HCT116 (cell line): Measurements from ENCODE around the gene NEK6. TPM values are rescaled to one million over a fixed set of nuclear protein-coding genes. Genes with fewer than 3 reads are reported as not detected.

Source experiments
- ATAC-seq: fragments of 200-7000 bp; cut with Tn5 transposase; 2 replicates; pipeline ENCODE4 v1.9.1; 2020; ENCODE audit warnings: mild to moderate bottlenecking, moderate library complexity
- BruUV-seq: library from RNA; stranded (reverse); fragments of 400-500 nt; replicated peaks from 2 replicates; lab custom pipeline; 2021; lab: Mats Ljungman, UMichigan
- CTCF ChIA-PET: fragments of 300-600 bp; sonication (Branson Sonifier 250); formaldehyde crosslinking; loops from one replicate; lab custom pipeline; 2021; ENCODE audit warnings: antibody characterized with exemption; lab: Charles Lee
- POLR2A ChIA-PET: fragments of 300-600, 350-600 bp; sonication (Branson Sonifier 250); formaldehyde crosslinking; loops from one replicate; lab custom pipeline; 2021; ENCODE audit warnings: antibody characterized with exemption; lab: Charles Lee
- RAD21 ChIA-PET, 2 experiments: fragments of 300-600 bp; sonication (Branson Sonifier 250); formaldehyde crosslinking; loops; one replicate each; lab custom pipeline; 2023; ENCODE audit warnings: low total read pairs in 2 of 2; ENCODE audit not compliant: uncharacterized antibody in 2 of 2, unreplicated experiment in 2 of 2, low non-redundant PET in 1 of 2; lab: Charles Lee
- DNase-seq: peaks from one replicate; pipeline ENCODE4 v3.0.0-alpha.2; 2010; ENCODE audit warnings: low read depth, low spot score
- H2AFZ ChIP-seq: fragments of 200-600 bp; shearing (Covaris generic), sonication (generic); 2 replicates; pipeline ENCODE4 v1.6.1; 2017; ENCODE audit warnings: low read depth, mixed run types, mixed read lengths, antibody characterized with exemption, low read length; ENCODE audit not compliant: poor library complexity, severe bottlenecking
- H3K27ac ChIP-seq: 2 replicates; pipeline ENCODE4 v1.5.1; 2012; ENCODE audit warnings: low read depth, low read length
- H3K27me3 ChIP-seq: fragments of 200-600 bp; sonication (generic); 2 replicates; pipeline ENCODE4 v1.6.1; 2016; ENCODE audit warnings: mixed run types, low read length, mixed read lengths; ENCODE audit not compliant: insufficient read depth
- H3K36me3 ChIP-seq, 2 experiments: fragments of 200-500 bp in 1 of 2; fragments of 200-600 bp in 1 of 2; sonication (Bioruptor generic) in 1 of 2; sonication (generic) in 1 of 2; 2 replicates each; pipeline versions ENCODE4 v1.5.1 to v1.6.1; 2014 to 2016; ENCODE audit warnings: low read length in 2 of 2, inconsistent platforms in 1 of 2, mixed read lengths in 1 of 2, mixed run types in 1 of 2; ENCODE audit not compliant: insufficient read depth in 2 of 2, control insufficient read depth in 1 of 2
- H3K4me1 ChIP-seq, 2 experiments: fragments of 200-600 bp in 1 of 2; sonication (generic) in 1 of 2; 2 replicates each; pipeline versions ENCODE4 v1.5.1 to v1.6.1; 2012 to 2017; ENCODE audit warnings: low read length in 2 of 2, inconsistent platforms in 1 of 2, mild to moderate bottlenecking in 1 of 2, mixed read lengths in 1 of 2, mixed run types in 1 of 2, moderate library complexity in 1 of 2; ENCODE audit not compliant: insufficient read depth in 2 of 2, control insufficient read depth in 1 of 2
- H3K4me2 ChIP-seq: fragments of 200-600 bp; sonication (generic); 2 replicates; pipeline ENCODE4 v1.6.1; 2017; ENCODE audit warnings: mixed run types, low read length, mixed read lengths
- H3K4me3 ChIP-seq, 2 experiments: fragments of 200-600 bp in 1 of 2; sonication (generic) in 1 of 2; replicated peaks in 1 of 2; 2 replicates each; pipeline ENCODE4 v1.5.1; 2011 to 2016; ENCODE audit warnings: low read length in 2 of 2, control low read depth in 1 of 2, low read depth in 1 of 2, mild to moderate bottlenecking in 1 of 2, mixed read lengths in 1 of 2, mixed run types in 1 of 2
- H3K79me2 ChIP-seq: fragments of 200-600 bp; sonication (generic); 2 replicates; pipeline ENCODE4 v1.6.1; 2017; ENCODE audit warnings: mild to moderate bottlenecking, mixed run types, low read length, moderate library complexity, mixed read lengths; ENCODE audit not compliant: insufficient read depth
- H3K9ac ChIP-seq: fragments of 200-600 bp; sonication (generic); 2 replicates; pipeline ENCODE4 v1.6.1; 2016; ENCODE audit warnings: low read length, mixed read lengths
- H3K9me2 ChIP-seq: fragments of 200-600 bp; sonication (generic), shearing (Covaris generic); 2 replicates; pipeline ENCODE4 v1.6.1; 2017; ENCODE audit warnings: mixed run types, mild to moderate bottlenecking, moderate library complexity; ENCODE audit not compliant: insufficient read depth
- H3K9me3 ChIP-seq, 2 experiments: fragments of 200-500 bp in 1 of 2; fragments of 200-600 bp in 1 of 2; sonication (Bioruptor generic) in 1 of 2; sonication (generic) in 1 of 2; 2 replicates each; pipeline ENCODE4 v1.6.1; 2014 to 2017; ENCODE audit warnings: low read length in 2 of 2, mixed read lengths in 2 of 2, inconsistent platforms in 1 of 2, low read depth in 1 of 2, mild to moderate bottlenecking in 1 of 2, mixed run types in 1 of 2, moderate library complexity in 1 of 2; ENCODE audit not compliant: control insufficient read depth in 1 of 2, insufficient read depth in 1 of 2
- H4K20me1 ChIP-seq: fragments of 200-600 bp; sonication (generic), shearing (Covaris generic); 2 replicates; pipeline ENCODE4 v1.6.1; 2017; ENCODE audit warnings: mixed run types, mild to moderate bottlenecking, moderate library complexity; ENCODE audit not compliant: insufficient read depth
- ATF3 ChIP-seq: IDR thresholded peaks from 2 replicates; pipeline ENCODE4 v1.6.1; 2012
- EGR1 ChIP-seq: IDR thresholded peaks from 2 replicates; pipeline ENCODE4 v1.6.1; 2012; ENCODE audit warnings: low read depth
- ELF1 ChIP-seq: IDR thresholded peaks from 2 replicates; pipeline ENCODE4 v1.6.1; 2012; ENCODE audit warnings: low read depth, borderline replicate concordance
- EZH2phosphoT487 ChIP-seq: fragments of 200-600 bp; IDR thresholded peaks from 2 replicates; pipeline ENCODE4 v1.6.1; 2018; ENCODE audit warnings: antibody characterized with exemption, borderline replicate concordance
- FOSL1 ChIP-seq: IDR thresholded peaks from 2 replicates; pipeline ENCODE4 v1.6.1; 2012; ENCODE audit warnings: low read depth
- MAX ChIP-seq: IDR thresholded peaks from 2 replicates; pipeline ENCODE4 v1.6.1; 2012
- POLR2A ChIP-seq: IDR thresholded peaks from 2 replicates; pipeline ENCODE4 v1.7.0; 2011; ENCODE audit warnings: borderline replicate concordance; ENCODE audit not compliant: insufficient read depth, insufficient read length; ENCODE audit errors: extremely low read depth
- POLR2AphosphoS5 ChIP-seq: IDR thresholded peaks from 2 replicates; pipeline ENCODE4 v1.6.1; 2011; ENCODE audit warnings: mild to moderate bottlenecking, low read depth, low read length, moderate library complexity
- SIN3A ChIP-seq: IDR thresholded peaks from 2 replicates; pipeline ENCODE4 v1.6.1; 2012; ENCODE audit warnings: low read depth
- SP1 ChIP-seq: IDR thresholded peaks from 2 replicates; pipeline ENCODE4 v1.6.1; 2012; ENCODE audit warnings: low read depth
- SRF ChIP-seq: IDR thresholded peaks from 2 replicates; pipeline ENCODE4 v1.6.1; 2012; ENCODE audit warnings: low read depth
- TCF7L2 ChIP-seq: IDR thresholded peaks from 2 replicates; pipeline ENCODE4 v1.7.0; 2011; ENCODE audit warnings: borderline replicate concordance, inconsistent platforms; ENCODE audit not compliant: insufficient read depth, insufficient read length; ENCODE audit errors: extremely low read depth
- YY1 ChIP-seq: IDR thresholded peaks from 2 replicates; pipeline ENCODE4 v1.6.1; 2011; ENCODE audit warnings: low read length, low read depth, moderate library complexity, mild to moderate bottlenecking; ENCODE audit not compliant: insufficient replicate concordance; ENCODE audit errors: extremely low read depth
- ZBTB33 ChIP-seq: IDR thresholded peaks from 2 replicates; pipeline ENCODE4 v1.6.1; 2011; ENCODE audit warnings: mild to moderate bottlenecking, low read length, moderate library complexity; ENCODE audit not compliant: insufficient replicate concordance; ENCODE audit errors: extremely low read depth
- ZFX ChIP-seq: fragments of 450-650 bp; IDR thresholded peaks from 2 replicates; pipeline ENCODE4 v1.6.1; 2017
- ZNF274 ChIP-seq: fragments of 200-500 bp; sonication (Bioruptor generic); IDR thresholded peaks from 2 replicates; pipeline ENCODE4 v1.6.1; 2014; ENCODE audit warnings: mild to moderate bottlenecking, low read depth, low read length, inconsistent platforms
- intact Hi-C: fragments of 100-400 bp; cut with micrococcal nuclease; formaldehyde crosslinking; loops from 2 replicates; pipeline ENCODE4 v1.10.0; 2022
- total RNA-seq: library from RNA; stranded (reverse); gene quantifications from one replicate; pipeline ENCODE4 v1.2.1, GENCODE V29; 2021; ENCODE audit not compliant: unreplicated experiment
- TF ChIP-seq, protein P1 (sequence below): IDR thresholded peaks from 2 replicates; pipeline ENCODE4 v1.6.1; 2012; ENCODE audit warnings: low read depth

Gene NEK6
- total RNA-seq, 1 experiment from 2014 or later = 40.8 TPM

GRCh38 chr9:124265551-124265950, 7.8 kb downstream of the NEK6 start:
- H3K9ac ChIP-seq = no peak overlapping the region
- intact Hi-C loops = no loop called here
- H3K4me1 ChIP-seq = peaks cover 16 to 30% of the 10 kb centered on the region in 2 experiments
- BruUV-seq = no TSS peak
- ATAC-seq (no peak), DNase-seq (no peak)
- ChIA-PET POLR2A (no interaction called here), CTCF (no interaction called here), RAD21 (no interaction called here)
- no peaks in the 10 kb centered on the region for H3K36me3 ChIP-seq
- no peak overlapping the region for H3K27ac ChIP-seq
- no peak overlapping the region for H3K4me2 ChIP-seq
- H3K27me3 ChIP-seq = no peaks in the 10 kb centered on the region
- no peak overlapping the region for H2AFZ ChIP-seq
- H4K20me1 ChIP-seq = peaks cover 19% of the 10 kb centered on the region; the same call in 1 of the 2 replicates
- H3K79me2 ChIP-seq = peaks cover 94% of the 10 kb centered on the region
- TF ChIP-seq SRF = no peak
- TF ChIP-seq ATF3 = no peak
- TF ChIP-seq EZH2phosphoT487 = no peak
- no peak for TF ChIP-seq SIN3A
- TF ChIP-seq EGR1 = no peak
- TF ChIP-seq MAX = no peak
- TF ChIP-seq ZBTB33 = no peak
- TF ChIP-seq POLR2A = no peak
- TF ChIP-seq ELF1 = no peak
- no peak for TF ChIP-seq SP1
- TF ChIP-seq POLR2AphosphoS5 = no peak
- TF ChIP-seq FOSL1 = no peak
- no peak for TF ChIP-seq YY1
- TF ChIP-seq TCF7L2 = no peak
- no peak for TF ChIP-seq ZNF274
- no peak for TF ChIP-seq ZFX
- TF ChIP-seq, protein P1, sequence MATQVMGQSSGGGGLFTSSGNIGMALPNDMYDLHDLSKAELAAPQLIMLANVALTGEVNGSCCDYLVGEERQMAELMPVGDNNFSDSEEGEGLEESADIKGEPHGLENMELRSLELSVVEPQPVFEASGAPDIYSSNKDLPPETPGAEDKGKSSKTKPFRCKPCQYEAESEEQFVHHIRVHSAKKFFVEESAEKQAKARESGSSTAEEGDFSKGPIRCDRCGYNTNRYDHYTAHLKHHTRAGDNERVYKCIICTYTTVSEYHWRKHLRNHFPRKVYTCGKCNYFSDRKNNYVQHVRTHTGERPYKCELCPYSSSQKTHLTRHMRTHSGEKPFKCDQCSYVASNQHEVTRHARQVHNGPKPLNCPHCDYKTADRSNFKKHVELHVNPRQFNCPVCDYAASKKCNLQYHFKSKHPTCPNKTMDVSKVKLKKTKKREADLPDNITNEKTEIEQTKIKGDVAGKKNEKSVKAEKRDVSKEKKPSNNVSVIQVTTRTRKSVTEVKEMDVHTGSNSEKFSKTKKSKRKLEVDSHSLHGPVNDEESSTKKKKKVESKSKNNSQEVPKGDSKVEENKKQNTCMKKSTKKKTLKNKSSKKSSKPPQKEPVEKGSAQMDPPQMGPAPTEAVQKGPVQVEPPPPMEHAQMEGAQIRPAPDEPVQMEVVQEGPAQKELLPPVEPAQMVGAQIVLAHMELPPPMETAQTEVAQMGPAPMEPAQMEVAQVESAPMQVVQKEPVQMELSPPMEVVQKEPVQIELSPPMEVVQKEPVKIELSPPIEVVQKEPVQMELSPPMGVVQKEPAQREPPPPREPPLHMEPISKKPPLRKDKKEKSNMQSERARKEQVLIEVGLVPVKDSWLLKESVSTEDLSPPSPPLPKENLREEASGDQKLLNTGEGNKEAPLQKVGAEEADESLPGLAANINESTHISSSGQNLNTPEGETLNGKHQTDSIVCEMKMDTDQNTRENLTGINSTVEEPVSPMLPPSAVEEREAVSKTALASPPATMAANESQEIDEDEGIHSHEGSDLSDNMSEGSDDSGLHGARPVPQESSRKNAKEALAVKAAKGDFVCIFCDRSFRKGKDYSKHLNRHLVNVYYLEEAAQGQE = no peak
- H3K4me3 ChIP-seq = no peak overlapping the region
- H3K9me2 ChIP-seq = no peaks in the 10 kb centered on the region
- no peaks in the 10 kb centered on the region for H3K9me3 ChIP-seq
